GM10847 (cell line): ENCODE data around the gene MCAT.

ENCODE experiments used
- POLR2A ChIP-seq: IDR thresholded peaks from 2 replicates; pipeline ENCODE4 v1.6.1; 2011; ENCODE audit not compliant: insufficient read length; ENCODE audit errors: extremely low read depth

Gene MCAT

DNA sequence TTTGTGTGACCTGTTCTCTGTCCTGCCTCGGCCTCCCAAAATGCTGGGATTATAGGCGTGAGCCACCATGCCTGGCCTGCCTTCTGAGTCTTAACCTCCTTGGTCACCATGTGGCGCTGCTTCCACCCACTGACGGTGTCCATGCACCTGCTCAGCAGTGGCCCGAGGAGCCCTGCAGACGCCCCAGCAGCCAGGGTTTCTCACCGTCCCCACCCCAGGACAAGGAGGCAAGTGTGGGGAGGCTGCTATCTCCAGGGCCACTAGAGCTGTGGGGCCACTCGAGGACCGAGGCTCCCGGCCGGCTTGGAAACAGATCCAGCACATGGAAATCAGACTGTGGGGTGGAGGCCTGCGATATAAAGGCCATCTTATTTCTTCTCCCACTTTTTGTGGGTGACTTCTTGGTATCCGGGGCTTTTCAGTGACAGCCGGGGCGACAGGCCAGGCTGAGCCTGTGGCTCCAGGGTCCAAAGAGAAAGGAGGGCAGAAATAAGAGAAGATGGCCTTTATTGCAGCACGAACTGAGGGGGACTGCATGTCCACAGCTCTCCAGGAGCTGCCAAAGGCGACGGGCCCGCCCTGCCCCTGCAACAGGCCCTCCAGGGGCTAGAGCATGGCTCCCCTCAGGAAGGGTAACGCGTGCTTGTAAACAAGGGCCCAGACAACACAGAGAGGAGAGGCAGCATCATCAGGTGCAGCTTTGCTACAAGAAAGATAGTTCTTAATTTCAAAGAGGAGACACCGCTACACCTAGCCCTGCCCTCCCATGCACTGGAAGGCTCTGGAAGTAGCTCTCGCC, 23.1 kb upstream of the MCAT start:
- TF ChIP-seq POLR2A, result no peak

DNA sequence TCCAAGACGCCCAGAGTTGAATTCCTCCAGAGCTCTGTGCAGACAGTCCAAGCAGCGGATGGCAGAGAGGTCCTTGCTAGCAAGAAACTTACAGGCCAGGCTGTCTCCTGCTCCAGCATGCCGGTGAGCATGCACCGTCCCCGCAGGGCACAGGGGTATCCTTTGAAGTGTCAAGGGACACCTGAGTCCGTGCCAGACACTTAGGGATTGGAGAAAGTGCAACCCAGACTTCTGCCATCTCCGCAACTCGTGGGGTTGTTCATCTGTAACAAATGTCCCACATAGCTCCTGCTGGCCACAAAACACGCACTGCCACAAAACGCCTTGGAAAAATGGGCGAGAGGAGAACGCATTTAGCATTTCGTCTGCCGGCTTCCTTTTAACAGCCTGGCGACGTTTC, 21.4 kb upstream of the MCAT start:
- no peak for TF ChIP-seq POLR2A

DNA sequence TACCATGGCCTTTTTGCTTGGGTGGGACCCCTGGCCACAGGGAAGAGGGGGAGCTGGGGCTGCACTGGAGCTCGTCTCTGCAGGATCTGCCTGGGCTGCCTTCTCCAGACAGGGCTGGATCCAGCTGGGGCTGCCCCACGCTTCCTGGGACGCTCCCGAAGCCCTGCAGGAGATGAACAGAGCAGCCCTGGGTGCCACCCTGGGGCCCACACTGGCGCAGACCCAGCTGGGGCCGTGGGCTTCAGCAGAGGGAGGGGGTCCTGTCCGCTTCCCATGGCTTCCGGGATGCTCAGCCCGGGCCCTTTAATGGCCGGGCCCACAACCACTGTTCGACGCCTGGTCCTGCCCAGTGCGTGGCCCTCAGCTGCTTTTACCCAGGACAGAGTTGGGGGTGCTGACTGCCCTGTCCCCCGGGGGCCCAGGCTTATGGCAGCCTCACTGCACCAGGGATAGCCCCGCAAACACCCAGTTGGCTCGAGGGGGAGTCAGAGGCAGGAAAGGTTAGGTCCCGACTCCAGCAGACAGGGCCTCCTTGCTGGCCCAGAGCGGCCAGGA, 20.1 kb upstream of the MCAT start:
- no peak for TF ChIP-seq POLR2A

DNA sequence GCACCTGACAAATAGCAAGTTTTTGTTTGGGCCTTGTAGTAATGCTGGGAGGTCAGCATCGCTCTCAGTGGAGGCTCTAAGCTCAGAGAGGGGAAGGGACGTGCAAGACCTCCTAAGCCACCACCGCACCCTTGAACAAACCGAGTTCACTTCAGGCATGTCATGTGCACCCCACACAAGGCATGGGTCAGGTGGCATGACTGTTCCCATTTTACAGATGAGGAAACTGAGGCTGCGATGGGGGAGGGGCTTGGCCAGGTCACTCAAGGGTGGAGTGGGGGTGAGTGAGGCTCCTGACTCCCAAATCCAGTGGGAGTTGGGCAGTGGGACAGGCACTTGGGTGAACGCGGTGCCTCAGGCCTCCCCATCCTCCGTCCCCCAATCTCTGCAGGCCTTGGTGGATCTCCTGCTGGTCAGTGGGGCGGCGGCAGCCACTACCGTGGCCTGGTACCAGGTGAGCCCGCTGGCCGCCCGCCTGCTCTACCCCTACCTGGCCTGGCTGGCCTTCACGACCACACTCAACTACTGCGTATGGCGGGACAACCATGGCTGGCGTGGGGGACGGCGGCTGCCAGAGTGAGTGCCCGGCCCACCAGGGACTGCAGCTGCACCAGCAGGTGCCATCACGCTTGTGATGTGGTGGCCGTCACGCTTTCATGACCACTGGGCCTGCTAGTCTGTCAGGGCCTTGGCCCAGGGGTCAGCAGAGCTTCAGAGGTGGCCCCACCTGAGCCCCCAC, 19.4 kb upstream of the MCAT start:
- TF ChIP-seq POLR2A, result no peak

DNA sequence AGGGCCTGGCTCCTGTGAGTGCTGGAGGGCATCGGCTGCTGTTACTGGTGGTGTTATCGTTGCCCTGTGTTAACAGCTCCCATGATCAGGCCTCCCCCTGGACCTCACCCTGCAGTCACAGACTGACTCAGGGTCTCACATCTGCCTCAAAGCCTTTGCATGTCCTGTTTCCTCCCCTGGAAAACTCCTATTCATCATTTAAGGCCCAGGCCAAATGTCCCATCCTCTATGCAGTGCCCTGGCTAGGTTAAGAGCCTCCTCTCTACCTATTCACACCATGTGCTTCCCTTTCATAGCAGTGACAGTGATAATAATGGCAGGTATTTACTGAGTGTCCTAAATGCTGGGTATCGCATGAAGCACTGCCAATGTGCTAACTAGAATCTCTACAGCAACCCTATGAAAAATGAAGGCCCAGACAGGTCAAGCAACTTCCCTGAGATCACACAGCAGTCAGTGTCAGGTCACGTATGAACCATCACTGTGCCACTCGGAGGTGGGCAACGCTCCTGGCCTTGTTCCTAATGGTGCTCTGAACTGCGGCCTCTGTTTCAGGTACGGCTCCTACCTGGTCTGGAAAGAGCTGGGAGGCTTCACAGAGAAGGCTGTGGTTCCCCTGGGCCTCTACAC, 17.4 kb upstream of the MCAT start:
- TF ChIP-seq POLR2A, result no peak

DNA sequence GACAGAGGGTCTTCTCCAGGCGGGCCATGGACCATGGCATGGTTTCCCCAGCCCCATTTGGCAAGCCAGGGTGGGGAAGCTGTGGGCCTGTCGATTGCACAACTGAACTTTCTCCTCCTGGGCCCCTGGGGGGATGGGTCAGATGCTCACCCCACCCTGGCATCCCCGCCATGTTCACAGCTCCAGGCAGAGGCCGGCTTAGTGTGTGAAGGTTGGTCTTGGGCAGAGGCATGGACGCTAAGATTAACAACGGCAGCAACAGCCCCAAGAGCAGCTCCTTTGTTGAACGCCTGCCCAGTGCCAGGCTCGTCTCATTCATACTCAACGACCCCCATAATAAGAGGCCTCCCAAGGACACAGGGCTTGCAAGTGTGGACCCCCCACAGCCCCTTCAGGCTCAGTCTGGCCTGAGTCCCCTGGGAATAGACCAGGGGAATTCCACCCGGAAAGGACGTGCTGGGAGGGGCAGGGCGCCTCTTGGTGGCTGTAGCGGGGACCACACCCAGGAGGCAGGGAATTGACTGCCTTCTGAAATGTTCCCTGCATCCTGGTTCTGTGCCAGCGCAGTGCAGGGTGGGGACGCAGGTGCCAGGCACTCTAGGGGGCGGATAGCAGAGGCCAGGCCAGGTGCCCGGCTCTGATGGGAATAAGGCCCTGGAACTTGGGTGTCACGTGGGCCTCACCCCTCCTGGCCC, 16.4 kb upstream of the MCAT start:
- TF ChIP-seq POLR2A, result no peak

DNA sequence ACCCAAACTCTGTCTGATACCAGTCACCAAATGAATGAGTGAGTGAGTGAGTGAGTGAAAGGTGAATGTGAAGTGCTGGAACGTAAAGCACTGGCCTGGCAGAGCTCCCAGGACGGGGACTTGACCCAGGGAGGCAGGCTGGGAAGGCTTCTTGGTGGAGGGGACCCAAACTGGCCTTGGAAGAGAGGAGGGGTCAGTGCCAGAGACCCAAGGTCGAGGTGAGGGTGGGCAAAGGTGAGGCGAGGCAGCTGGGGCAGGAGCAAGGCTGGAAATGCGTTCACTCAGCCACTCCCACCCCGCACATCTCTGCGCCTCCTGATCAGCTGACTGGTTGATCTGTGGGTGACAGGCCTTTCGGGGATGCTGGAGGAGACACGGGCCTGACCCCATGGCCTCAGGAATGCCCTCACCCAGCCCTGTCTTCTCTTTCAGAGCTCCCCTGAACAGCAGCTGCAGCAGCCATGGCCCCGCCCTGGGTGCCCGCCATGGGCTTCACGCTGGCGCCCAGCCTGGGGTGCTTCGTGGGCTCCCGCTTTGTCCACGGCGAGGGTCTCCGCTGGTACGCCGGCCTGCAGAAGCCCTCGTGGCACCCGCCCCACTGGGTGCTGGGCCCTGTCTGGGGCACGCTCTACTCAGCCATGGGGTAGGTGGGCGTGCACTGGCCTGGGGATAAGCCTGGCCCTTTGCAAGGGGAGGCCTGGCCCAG, 15.7 kb upstream of the MCAT start:
- TF ChIP-seq POLR2A, result no peak

DNA sequence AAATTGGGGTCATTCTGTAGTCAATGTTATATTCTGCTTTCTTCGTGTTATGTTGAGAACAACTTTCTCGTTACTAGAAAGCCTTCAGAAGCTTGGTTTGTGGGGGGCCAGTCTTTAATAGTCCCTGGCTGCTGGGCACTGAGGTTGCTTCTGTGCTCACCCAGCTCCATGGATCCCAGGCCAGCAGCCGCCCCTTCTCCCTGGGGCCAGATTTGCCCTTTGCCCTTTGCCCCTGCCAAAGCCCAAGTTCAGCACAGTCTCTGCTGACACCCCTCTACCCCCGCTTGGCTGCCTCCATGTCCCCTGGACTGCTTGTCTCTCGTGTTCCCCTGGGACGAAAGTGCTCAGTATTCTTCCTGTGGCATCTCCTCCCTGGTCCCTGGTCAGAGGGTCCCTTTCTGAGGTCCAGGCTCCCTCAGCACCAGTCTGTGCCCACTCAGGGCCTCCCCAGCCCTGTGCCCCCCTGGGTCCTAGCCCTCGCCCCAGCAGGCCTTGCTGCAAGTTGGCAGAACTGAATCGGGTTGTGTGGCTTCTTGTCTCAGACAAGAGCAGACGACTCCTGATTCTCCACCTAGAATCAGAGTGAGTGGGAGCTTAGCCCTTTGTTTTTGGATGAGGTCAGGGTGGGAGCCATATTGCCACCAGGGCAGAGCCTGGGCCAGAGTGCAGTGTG, 14.8 kb upstream of the MCAT start:
- no peak for TF ChIP-seq POLR2A

DNA sequence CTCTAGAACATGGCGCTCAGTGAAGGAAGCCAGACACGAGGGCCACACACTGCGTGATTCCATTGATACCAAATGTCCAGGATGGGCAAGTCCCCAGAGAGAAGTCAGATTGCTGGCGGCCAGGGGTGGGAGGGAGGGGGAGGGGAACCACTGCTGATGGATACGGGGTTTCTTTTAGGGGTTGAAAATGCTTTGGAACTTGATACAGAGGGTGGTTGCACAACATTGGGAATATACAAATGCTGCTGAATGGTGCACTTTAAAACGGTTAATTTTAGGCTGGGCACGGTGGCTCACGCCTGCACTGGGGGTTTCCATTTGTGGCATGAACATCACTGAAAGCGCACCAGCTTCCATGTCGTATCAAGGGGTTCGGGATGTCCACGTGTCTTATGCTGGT, 13.2 kb upstream of the MCAT start:
- TF ChIP-seq POLR2A, result no peak

DNA sequence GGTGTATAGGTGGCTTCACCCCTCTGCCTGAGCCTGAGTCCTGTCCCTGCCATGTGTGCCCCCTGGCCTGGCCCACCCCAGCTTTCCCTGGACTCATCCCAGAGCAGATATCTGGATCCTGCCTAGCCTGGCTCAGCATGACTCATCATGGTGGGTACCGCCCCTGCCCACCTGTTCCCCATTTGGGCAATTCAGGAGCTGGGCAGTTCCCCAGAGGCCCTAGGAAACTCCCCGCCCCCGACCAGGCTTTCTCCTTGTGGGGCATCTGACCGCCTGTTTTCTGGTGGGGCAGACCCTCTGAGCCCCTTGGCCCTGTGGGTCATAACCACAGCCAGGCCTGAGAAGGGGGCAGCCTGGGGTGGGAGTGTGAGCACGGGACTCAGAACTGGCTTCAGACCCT, 12.6 kb upstream of the MCAT start:
- TF ChIP-seq POLR2A, result no peak

DNA sequence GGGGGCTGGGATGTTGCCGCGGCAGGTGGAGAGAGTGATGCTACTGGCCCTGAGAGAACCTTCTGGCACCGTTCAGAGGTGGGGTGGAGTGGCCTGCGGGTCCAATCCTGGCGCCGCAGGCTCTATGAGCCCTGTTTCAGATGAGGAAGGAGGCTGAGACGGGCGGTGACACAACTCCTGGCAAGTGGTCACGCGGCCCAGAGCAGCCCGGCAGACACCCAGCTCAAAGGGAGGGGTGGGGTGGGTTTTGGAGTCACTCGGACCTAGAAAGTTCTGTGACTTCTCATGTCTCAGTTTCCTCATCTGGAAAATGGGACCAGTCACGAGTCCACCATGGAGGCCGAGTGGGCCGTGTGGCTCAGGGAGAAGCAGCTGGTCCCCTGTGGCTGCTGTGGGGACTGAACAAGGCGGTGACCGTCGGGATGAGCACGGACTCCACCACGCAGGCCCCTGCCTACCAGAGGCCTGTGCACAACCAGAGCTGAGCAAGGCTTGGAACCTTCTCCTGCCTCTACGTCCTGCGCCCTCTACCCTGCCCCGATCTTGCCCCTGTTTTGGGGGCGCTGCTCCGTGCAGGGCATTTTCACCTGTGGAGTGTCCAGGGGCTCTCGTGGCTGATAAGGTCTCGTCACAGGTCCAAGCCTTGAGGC, 11.8 kb upstream of the MCAT start:
- no peak for TF ChIP-seq POLR2A

DNA sequence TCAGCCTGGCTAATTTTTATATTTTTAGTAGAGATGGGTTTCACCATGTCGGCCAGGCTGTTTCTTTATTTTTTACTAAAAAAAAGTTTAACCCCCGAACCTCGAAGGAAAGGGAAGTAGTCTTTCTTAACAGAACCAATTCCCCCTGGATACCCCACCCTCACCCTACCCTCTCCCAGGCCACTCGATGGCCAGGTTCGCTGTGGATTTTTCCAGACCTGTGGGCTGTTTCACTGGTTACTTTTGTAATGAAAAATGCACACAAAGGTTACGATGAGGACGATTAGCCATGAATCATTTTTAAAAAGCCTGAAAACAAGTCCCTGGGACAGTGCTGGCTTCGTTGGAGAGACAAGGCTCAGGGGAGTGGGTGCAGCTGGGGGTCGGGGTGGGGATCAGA, 10.7 kb upstream of the MCAT start:
- TF ChIP-seq POLR2A, result no peak

DNA sequence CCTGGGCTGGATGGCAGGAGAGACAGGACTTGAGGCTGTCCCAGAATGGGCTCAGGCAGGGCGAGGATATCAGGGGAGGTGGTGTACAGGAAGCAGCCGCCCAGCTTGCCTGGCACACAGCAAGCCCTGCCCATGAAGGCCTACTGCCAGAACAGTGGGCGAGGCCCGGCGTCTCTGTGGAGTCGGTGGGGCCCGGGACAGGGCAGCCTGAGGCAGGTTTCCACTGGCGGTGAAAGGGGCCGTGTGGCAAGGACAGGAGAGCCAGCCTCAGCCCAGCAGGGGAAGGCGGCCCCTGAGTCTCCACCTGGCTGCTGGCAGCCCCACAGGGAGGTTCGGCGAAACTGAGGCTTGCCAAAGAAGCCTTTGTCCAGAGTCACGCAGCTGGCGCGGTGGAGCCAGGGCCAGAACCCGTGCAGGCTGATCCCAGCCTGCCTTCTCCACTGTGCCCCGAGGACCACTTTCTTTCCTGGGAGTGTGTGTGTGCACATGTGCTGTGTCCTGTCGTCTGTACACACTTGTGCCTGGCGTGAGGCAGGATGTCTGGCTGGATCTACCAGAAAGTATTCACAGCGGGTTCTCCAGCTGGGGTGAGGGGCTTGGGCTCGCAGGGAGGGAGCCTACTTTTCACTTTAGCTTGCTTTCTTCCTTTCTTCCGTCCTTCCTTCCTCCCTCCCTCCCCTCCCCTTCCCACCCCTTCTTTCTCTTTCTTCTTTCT, 9.3 kb upstream of the MCAT start:
- no peak for TF ChIP-seq POLR2A
